ENCODE measurements around the gene SPATA6.

DNA sequence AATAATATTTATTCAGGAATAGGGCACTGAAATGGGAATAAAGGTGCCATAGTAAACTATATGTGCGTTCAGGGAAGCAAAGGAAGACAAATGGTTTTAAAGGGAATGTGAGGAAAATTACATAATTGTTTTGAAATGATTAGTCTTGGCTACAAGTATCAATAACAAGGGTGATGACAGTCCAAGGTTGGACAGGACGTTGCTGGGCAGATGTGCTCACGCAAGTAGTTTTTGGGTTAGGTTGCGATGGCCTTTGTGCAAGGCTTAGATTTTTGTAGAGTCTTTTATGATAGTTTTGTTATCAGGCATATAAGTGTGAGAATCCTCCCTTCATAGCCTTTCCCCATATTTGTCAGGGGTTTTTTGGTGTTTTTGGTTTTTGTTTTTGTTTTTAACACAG, 57.0 kb downstream of the SPATA6 start:
- TF ChIP-seq, protein P1, sequence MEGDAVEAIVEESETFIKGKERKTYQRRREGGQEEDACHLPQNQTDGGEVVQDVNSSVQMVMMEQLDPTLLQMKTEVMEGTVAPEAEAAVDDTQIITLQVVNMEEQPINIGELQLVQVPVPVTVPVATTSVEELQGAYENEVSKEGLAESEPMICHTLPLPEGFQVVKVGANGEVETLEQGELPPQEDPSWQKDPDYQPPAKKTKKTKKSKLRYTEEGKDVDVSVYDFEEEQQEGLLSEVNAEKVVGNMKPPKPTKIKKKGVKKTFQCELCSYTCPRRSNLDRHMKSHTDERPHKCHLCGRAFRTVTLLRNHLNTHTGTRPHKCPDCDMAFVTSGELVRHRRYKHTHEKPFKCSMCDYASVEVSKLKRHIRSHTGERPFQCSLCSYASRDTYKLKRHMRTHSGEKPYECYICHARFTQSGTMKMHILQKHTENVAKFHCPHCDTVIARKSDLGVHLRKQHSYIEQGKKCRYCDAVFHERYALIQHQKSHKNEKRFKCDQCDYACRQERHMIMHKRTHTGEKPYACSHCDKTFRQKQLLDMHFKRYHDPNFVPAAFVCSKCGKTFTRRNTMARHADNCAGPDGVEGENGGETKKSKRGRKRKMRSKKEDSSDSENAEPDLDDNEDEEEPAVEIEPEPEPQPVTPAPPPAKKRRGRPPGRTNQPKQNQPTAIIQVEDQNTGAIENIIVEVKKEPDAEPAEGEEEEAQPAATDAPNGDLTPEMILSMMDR (IDR thresholded peaks at IDR 0.05): no peak
- no peak for TF ChIP-seq POLR2A (IDR thresholded peaks at IDR 0.05)
